Liver (tissue), 9 donors: ENCODE measurements around the gene PDIA4. TPM values are rescaled to one million over a fixed set of nuclear protein-coding genes. Genes with fewer than 3 reads are reported as not detected.

Experiments used
- DNase-seq: peaks from one replicate; pipeline ENCODE4 v3.0.0-alpha.2; 2017; ENCODE audit warnings: low spot score
- H3K27ac ChIP-seq, 2 donors: one replicate each; pipeline ENCODE4 v1.7.0; 2013; ENCODE audit warnings: inconsistent platforms in 2 of 2, low read length in 2 of 2, control low read depth in 1 of 2, low read depth in 1 of 2, mild to moderate bottlenecking in 1 of 2
- H3K27me3 ChIP-seq, 4 donors: one replicate each; pipeline versions ENCODE4 v1.6.1 to v1.7.0; 2013; ENCODE audit warnings: low read length in 3 of 4, inconsistent platforms in 1 of 4, mild to moderate bottlenecking in 1 of 4, moderate library complexity in 1 of 4; ENCODE audit not compliant: control insufficient read depth in 4 of 4, insufficient read depth in 4 of 4
- H3K36me3 ChIP-seq, 4 donors: one replicate each; pipeline versions ENCODE4 v1.6.1 to v1.7.0; 2013; ENCODE audit warnings: low read length in 3 of 4, mild to moderate bottlenecking in 3 of 4, low read depth in 1 of 4, moderate library complexity in 1 of 4; ENCODE audit not compliant: control insufficient read depth in 4 of 4, insufficient read depth in 3 of 4
- H3K4me1 ChIP-seq, 4 donors: one replicate each; pipeline versions ENCODE4 v1.6.1 to v1.7.0; 2013; ENCODE audit warnings: low read length in 3 of 4, mild to moderate bottlenecking in 3 of 4, moderate library complexity in 1 of 4; ENCODE audit not compliant: control insufficient read depth in 4 of 4, insufficient read depth in 4 of 4
- H3K4me3 ChIP-seq, 3 donors: one replicate each; pipeline versions ENCODE4 v1.6.1 to v1.7.0; 2013; ENCODE audit warnings: low read length in 3 of 3, control low read depth in 1 of 3, low read depth in 1 of 3, mild to moderate bottlenecking in 1 of 3
- H3K9ac ChIP-seq, 2 donors: one replicate each; pipeline ENCODE4 v1.7.0; 2013; ENCODE audit warnings: low read length in 2 of 2, mild to moderate bottlenecking in 2 of 2, moderate library complexity in 2 of 2, control low read depth in 1 of 2, low read depth in 1 of 2
- H3K9me3 ChIP-seq, 4 donors: one replicate each; pipeline versions ENCODE4 v1.6.1 to v1.7.0; 2013; ENCODE audit warnings: low read length in 3 of 4; ENCODE audit not compliant: control insufficient read depth in 4 of 4
- ATF3 ChIP-seq: IDR thresholded peaks from 2 replicates; pipeline ENCODE4 v1.6.1; 2016; ENCODE audit warnings: antibody characterized with exemption
- CTCF ChIP-seq: fragments of 150-350 bp; IDR thresholded peaks from 2 replicates; pipeline ENCODE4 v1.5.1; 2017; ENCODE audit warnings: improper control_type of control experiment, low read depth, low read length; ENCODE audit not compliant: missing input control
- EGR1 ChIP-seq, 2 donors: IDR thresholded peaks; 2 replicates each; pipeline ENCODE4 v1.6.1; 2016 to 2018; ENCODE audit warnings: antibody characterized with exemption in 2 of 2, low read depth in 2 of 2
- FOXA1 ChIP-seq: IDR thresholded peaks from 2 replicates; pipeline ENCODE4 v1.6.1; 2016; ENCODE audit warnings: antibody characterized with exemption
- FOXA2 ChIP-seq: IDR thresholded peaks from 2 replicates; pipeline ENCODE4 v1.6.1; 2016; ENCODE audit warnings: antibody characterized with exemption
- GABPA ChIP-seq, 2 donors: IDR thresholded peaks in 1 of 2; conservative IDR thresholded peaks in 1 of 2; 2 replicates each; pipeline ENCODE4 v1.6.1; 2016; ENCODE audit warnings: antibody characterized with exemption in 2 of 2, mild to moderate bottlenecking in 1 of 2, moderate library complexity in 1 of 2
- HNF4A ChIP-seq, 2 donors: conservative IDR thresholded peaks; 2 replicates each; pipeline ENCODE4 v1.6.1; 2016; ENCODE audit warnings: antibody characterized with exemption in 2 of 2, mild to moderate bottlenecking in 2 of 2
- JUND ChIP-seq, 2 donors: IDR thresholded peaks; 2 replicates each; pipeline ENCODE4 v1.6.1; 2016; ENCODE audit warnings: antibody characterized with exemption in 2 of 2
- MAX ChIP-seq: IDR thresholded peaks from 2 replicates; pipeline ENCODE4 v1.6.1; 2016; ENCODE audit warnings: antibody characterized with exemption
- REST ChIP-seq: IDR thresholded peaks from 2 replicates; pipeline ENCODE4 v1.6.1; 2016; ENCODE audit warnings: antibody characterized with exemption, mild to moderate bottlenecking
- RXRA ChIP-seq, 2 donors: IDR thresholded peaks; 2 replicates each; pipeline ENCODE4 v1.6.1; 2017 to 2018; ENCODE audit warnings: antibody characterized with exemption in 2 of 2, mild to moderate bottlenecking in 1 of 2
- SP1 ChIP-seq: IDR thresholded peaks from 2 replicates; pipeline ENCODE4 v1.6.1; 2018; ENCODE audit warnings: antibody characterized with exemption, mild to moderate bottlenecking
- TAF1 ChIP-seq: conservative IDR thresholded peaks from 2 replicates; pipeline ENCODE4 v1.6.1; 2016; ENCODE audit warnings: antibody characterized with exemption, mild to moderate bottlenecking
- YY1 ChIP-seq: IDR thresholded peaks from 2 replicates; pipeline ENCODE4 v1.6.1; 2016; ENCODE audit warnings: antibody characterized with exemption, mild to moderate bottlenecking
- WGBS: extraction: QIAGEN DNeasy Blood & Tissue Kit; methylation state at CpG from one replicate; pipeline ENCODE4 v1.1.7; 2013; 5-methylcytosine and 5-hydroxymethylcytosine counted together
- polyA plus RNA-seq, 2 donors: library from polyadenylated mRNA; stranded (reverse) in 1 of 2; unstranded in 1 of 2; fragments of 200-250 nt in 1 of 2; fragments of >200 nt in 1 of 2; fragmentation: Nextera tagmentation in 1 of 2; extraction: Ambion mirVana in 1 of 2; gene quantifications; one replicate each; pipeline versions ENCODE4 v1.2.1 to v1.2.3, GENCODE V29; 2013 to 2015
- total RNA-seq, 2 donors: library from RNA; depleted of rRNA; stranded (reverse); fragments of >200 nt; gene quantifications; one replicate each; pipeline ENCODE4 v1.2.3, GENCODE V29; 2014
- donor health status: healthy.
- donor health status: healthy.
- donor health status: healthy.
- donor health status: healthy.
- donor health status: healthy.

Gene PDIA4
- total and polyA plus RNA-seq, 4 donors, result 133 to 502 (median 233) TPM

GRCh38 chr7:149001427-149002068, 26.8 kb downstream of the PDIA4 start:
- Histone ChIP-seq H3K27ac (no peak overlapping the region), H3K4me3 (no peak overlapping the region), H3K36me3 (peaks cover 17 to 47% (median 32%) of the 10 kb centered on the region in 4 donors), H3K9me3 (no peaks in the 10 kb centered on the region), H3K27me3 (no peaks in the 10 kb centered on the region), H3K4me1 (no peaks in the 10 kb centered on the region), H3K9ac (no peak overlapping the region)
- DNase-seq, result no peak
- no peak for TF ChIP-seq TAF1
- TF ChIP-seq FOXA1, result no peak
- TF ChIP-seq YY1, result no peak
- TF ChIP-seq FOXA2, result no peak
- TF ChIP-seq ATF3, result no peak
- TF ChIP-seq SP1, result no peak
- TF ChIP-seq JUND (IDR thresholded peaks at IDR 0.05), result no peak
- no peak for TF ChIP-seq CTCF
- no peak for TF ChIP-seq REST
- no peak for TF ChIP-seq RXRA (IDR thresholded peaks at IDR 0.05)
- 83% methylated on average over 11 of the region's 11 CpGs for WGBS

GRCh38 chr7:149000961-149001360, 27.3 kb downstream of the PDIA4 start:
- DNase-seq, result no peak
- Histone ChIP-seq H3K36me3 (peaks cover 17 to 41% (median 28%) of the 10 kb centered on the region in 4 donors), H3K27ac (no peak overlapping the region), H3K27me3 (no peaks in the 10 kb centered on the region), H3K4me1 (no peaks in the 10 kb centered on the region), H3K4me3 (no peak overlapping the region), H3K9ac (no peak overlapping the region), H3K9me3 (no peaks in the 10 kb centered on the region)
- 87% methylated on average over 5 of the region's 5 CpGs for whole genome bisulfite sequencing
- TF ChIP-seq EGR1 (IDR thresholded peaks at IDR 0.05; ENCODE audit: low read depth in 2 of 2) (no peak), REST (no peak), HNF4A (conservative IDR thresholded peaks at IDR 0.05) (no peak), GABPA (IDR thresholded peaks at IDR 0.05 in 1 of 2, conservative IDR thresholded peaks at IDR 0.05 in 1 of 2) (no peak), ATF3 (no peak), YY1 (no peak), MAX (no peak), FOXA1 (no peak), RXRA (IDR thresholded peaks at IDR 0.05) (no peak), SP1 (no peak), TAF1 (no peak), CTCF (no peak)
